ENCODE data around the gene CEP85.
A peak's percentile ranks its signal among the peaks of the same experiment; 100 is the strongest.

CEP85 gene

GRCh38 chr1:26274801-26275425, 40.9 kb downstream of the CEP85 start:
- no peak for TF ChIP-seq CTCF (conservative IDR thresholded peaks at IDR 0.05; ENCODE audit: low read depth)
- ChIA-PET POLR2A (ENCODE audit: low non-redundant PET) (interaction anchor here (0.7 kb wide), 1 partner anchor 86 kb away, joined by 3 read pairs; no protein-coding TSS in a partner anchor), CTCF (interaction anchor here (0.7 to 1.2 kb wide), 10 partner anchors 9 to 369 kb away, joined by 3 to 5 read pairs (median 4); partner anchors contain the start of gene STMN1)
- peak; percentile 37 for DNase-seq (ENCODE audit: low spot score)
- peak overlapping the region; percentile 99 for H3K27ac ChIP-seq

- POLR2A ChIA-PET (ENCODE audit: low non-redundant PET), result interaction anchor here (0.7 kb wide), 1 partner anchor 87 kb away, joined by 3 read pairs; no protein-coding TSS in a partner anchor
- peak; percentile 91 for DNase-seq (ENCODE audit: low spot score)
- peak; percentile 71 for TF ChIP-seq CTCF (conservative IDR thresholded peaks at IDR 0.05; ENCODE audit: low read depth)
- peak overlapping the region; percentile 99 for H3K27ac ChIP-seq
- CTCF ChIA-PET, result interaction anchor here (0.5 to 1.2 kb wide), 8 partner anchors 10 to 141 kb away, joined by 3 to 5 read pairs (median 4); no protein-coding TSS in a partner anchor
These were observed 41.8 kb downstream of the CEP85 start for GRCh38 chr1:26275580-26276431.

GRCh38 chr1:26276432-26276838, 42.4 kb downstream of the CEP85 start:
- no peak for DNase-seq (ENCODE audit: low spot score)
- ChIA-PET POLR2A (ENCODE audit: low non-redundant PET) (no interaction called here), CTCF (interaction anchor here (0.9 to 1.1 kb wide), 2 partner anchors 9 to 131 kb away, joined by 4 to 5 read pairs; no protein-coding TSS in a partner anchor)
- no peak for TF ChIP-seq CTCF (conservative IDR thresholded peaks at IDR 0.05; ENCODE audit: low read depth)
- peak overlapping the region; percentile 99 for H3K27ac ChIP-seq

DNA sequence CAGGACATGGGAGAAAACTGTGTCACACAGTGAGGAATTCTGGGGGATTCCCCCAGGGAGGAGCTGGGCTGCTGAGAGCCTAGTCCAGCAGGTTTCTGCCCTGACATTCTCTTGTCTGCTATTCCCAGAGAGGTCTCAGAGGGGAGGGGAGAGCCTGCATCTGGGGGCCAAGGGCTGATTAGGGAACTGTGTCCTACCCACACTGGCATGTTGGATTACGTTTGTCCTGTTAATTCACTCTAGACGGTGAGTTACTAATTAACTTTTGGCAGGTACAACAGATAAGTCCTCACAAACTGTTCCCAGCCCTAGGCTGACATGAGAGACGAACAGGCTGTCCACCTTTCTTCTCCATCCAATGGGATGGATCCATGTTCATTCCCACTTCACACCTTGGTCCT, 43.3 kb downstream of the CEP85 start:
- ChIA-PET CTCF (interaction anchor here (0.6 kb wide), 3 partner anchors 44 to 823 kb away, joined by 3 to 4 read pairs (median 3); no protein-coding TSS in a partner anchor), POLR2A (ENCODE audit: low non-redundant PET) (no interaction called here)
- no peak for TF ChIP-seq CTCF (conservative IDR thresholded peaks at IDR 0.05; ENCODE audit: low read depth)
- H3K27ac ChIP-seq, result peak overlapping the region; percentile 99
- DNase-seq (ENCODE audit: low spot score), result no peak

GRCh38 chr1:26277719-26278118, 43.7 kb downstream of the CEP85 start:
- peak overlapping the region; percentile 99 for H3K27ac ChIP-seq
- ChIA-PET CTCF (interaction anchor here (0.6 to 1.0 kb wide), 5 partner anchors 11 to 362 kb away, joined by 3 to 4 read pairs (median 4); partner anchors contain the start of gene UBXN11), POLR2A (ENCODE audit: low non-redundant PET) (interaction anchor here (0.5 kb wide), 1 partner anchor 45 kb away, joined by 6 read pairs; no protein-coding TSS in a partner anchor)
- DNase-seq (ENCODE audit: low spot score), result no peak
- no peak for TF ChIP-seq CTCF (conservative IDR thresholded peaks at IDR 0.05; ENCODE audit: low read depth)

DNA sequence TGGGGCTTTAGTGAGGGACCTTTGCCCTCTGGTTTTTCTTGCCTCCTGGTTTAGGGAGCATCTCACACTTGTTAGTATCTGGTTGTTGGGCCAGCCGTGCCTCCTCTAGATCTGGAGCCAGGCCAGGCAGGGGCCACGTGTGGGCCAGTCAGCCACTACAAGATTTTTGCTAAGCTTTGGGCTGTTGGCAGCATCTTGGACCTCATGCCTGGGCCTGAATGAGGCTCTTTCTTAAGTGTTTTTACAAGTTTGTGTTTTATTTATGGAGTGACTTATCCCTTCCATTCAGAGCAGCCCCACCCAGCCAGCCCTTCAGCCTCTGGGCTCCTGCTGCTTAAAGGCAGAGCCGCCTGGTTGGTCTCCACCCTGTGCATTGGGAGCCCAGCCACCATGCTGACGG, 44.3 kb downstream of the CEP85 start:
- H3K27ac ChIP-seq, result peak overlapping the region; percentile 99
- no peak for TF ChIP-seq CTCF (conservative IDR thresholded peaks at IDR 0.05; ENCODE audit: low read depth)
- POLR2A ChIA-PET (ENCODE audit: low non-redundant PET), result no interaction called here
- peak; percentile 68 for DNase-seq (ENCODE audit: low spot score)
- CTCF ChIA-PET, result interaction anchor here (0.6 to 1.4 kb wide), 5 partner anchors 10 to 220 kb away, joined by 3 to 5 read pairs (median 4); partner anchors contain the start of genes CEP85 and UBXN11

Measured in RWPE1 (cell line).